ENCODE data around the gene PSMF1. TPM values are rescaled to one million over a fixed set of nuclear protein-coding genes. Genes with fewer than 3 reads are reported as not detected.
A peak's percentile ranks its signal among the peaks of the same experiment; 100 is the strongest.

PSMF1 gene
- total RNA-seq, 1 experiment from 2014 or later = 90.8 TPM

- Histone ChIP-seq H3K4me1 (ENCODE audit: insufficient read depth, low read length) (no peaks in the 10 kb centered on the region), H3K79me1 (ENCODE audit: insufficient read depth, low read depth, low read length, poor library complexity, severe bottlenecking) (no peaks in the 10 kb centered on the region), H4K8ac (replicated peaks; ENCODE audit: insufficient read length, low read depth, low read length) (no peak overlapping the region), H2AFZ (ENCODE audit: low read length) (no peak overlapping the region), H3K4ac (ENCODE audit: low read depth, low read length) (no peak overlapping the region), H3K18ac (ENCODE audit: insufficient read length, low read depth, low read length) (no peak overlapping the region), H3K56ac (ENCODE audit: insufficient read length, low read depth, low read length) (no peak overlapping the region), H3K27me3 (ENCODE audit: insufficient read depth, low read length) (0 out of 2 replicates have a peak, but pooled peaks cover 3% of the 10 kb centered on the region), H3K27ac (ENCODE audit: insufficient read length, low read depth, low read length) (no peak overlapping the region), H2BK15ac (ENCODE audit: low read depth, low read length) (no peak overlapping the region), H4K91ac (ENCODE audit: insufficient read length, low read depth, low read length) (no peak overlapping the region), H2BK5ac (ENCODE audit: insufficient read length, low read length) (no peak overlapping the region), H2BK12ac (ENCODE audit: insufficient read length, low read depth, low read length) (no peak overlapping the region), H3K9me3 (ENCODE audit: control insufficient read depth, low read depth, low read length) (no peaks in the 10 kb centered on the region), H3T11ph (ENCODE audit: low read length) (no peak overlapping the region), H2BK20ac (ENCODE audit: low read depth, low read length, poor library complexity, severe bottlenecking) (no peak overlapping the region), H3K9ac (ENCODE audit: extremely low read depth, insufficient read length, low read length) (no peak overlapping the region), H3K23me2 (ENCODE audit: insufficient read length, low read depth, low read length, poor library complexity, severe bottlenecking) (no peaks in the 10 kb centered on the region), H4K5ac (ENCODE audit: insufficient read length, low read depth, low read length) (no peak overlapping the region), H3K79me2 (ENCODE audit: insufficient read depth, low read length) (no peaks in the 10 kb centered on the region), H2AK5ac (ENCODE audit: insufficient read length, low read length) (no peak overlapping the region), H2BK120ac (ENCODE audit: low read depth, low read length, poor library complexity, severe bottlenecking) (no peak overlapping the region), H4K20me1 (ENCODE audit: control insufficient read depth, insufficient read depth, insufficient read length) (no peaks in the 10 kb centered on the region), H3K4me2 (ENCODE audit: insufficient read depth, insufficient read length, low read length) (no peak overlapping the region), H3K23ac (ENCODE audit: insufficient read length, low read depth, low read length) (no peak overlapping the region), H3K14ac (ENCODE audit: insufficient read depth, low read length) (no peak overlapping the region)
- no peaks in the 10 kb centered on the region; a peak in 1 of 4 replicates for H3K4me1 Mint-ChIP-seq
- H3K27me3 Mint-ChIP-seq (ENCODE audit: low read depth) = peaks cover 23% of the 10 kb centered on the region
- H3K36me3 Mint-ChIP-seq (ENCODE audit: insufficient read depth in 1 of 3, low read depth in 3 of 3) = no peaks in the 10 kb centered on the region
- peak overlapping the region in 1 of 3 experiments; percentile 89; a peak in 1 of 7 replicates for H3K27ac Mint-ChIP-seq
- no peaks in the 10 kb centered on the region for H3K9me3 Mint-ChIP-seq
- no peak for TF ChIP-seq CTCF (conservative IDR thresholded peaks at IDR 0.05)
- no CpG with 5 or more reads among the region's 5 CpGs for WGBS (ENCODE audit: extremely low coverage, insufficient read length, low lambda C conversion rate)
- no peak overlapping the region for H3K4me3 Mint-ChIP-seq
- DNase-seq = no peak
Observed at GRCh38 chr20:1204113-1204512, 85.7 kb downstream of the PSMF1 start.
